Right ventricle myocardium inferior (tissue), 1 donor: ENCODE results near the gene NR1H2. TPM values are rescaled to one million over a fixed set of nuclear protein-coding genes. Genes with fewer than 3 reads are reported as not detected.
"Not testable (repeated sequence)": the region's sequence is repeated elsewhere in the genome, so short reads cannot be mapped to it uniquely, and the experiment has no call there.

Experiments
- ATAC-seq: fragments of 200-7000 bp; cut with Tn5 transposase; one replicate; pipeline ENCODE4 v1.9.1; 2020; ENCODE audit warnings: mild to moderate bottlenecking, moderate library complexity
- DNase-seq: peaks from one replicate; pipeline ENCODE4 v3.0.0; 2021; ENCODE audit errors: missing footprints
- intact Hi-C: fragments of 100-400 bp; cut with DNase I; formaldehyde crosslinking; loops from one replicate; pipeline ENCODE4 v1.11.0; 2022
- total RNA-seq: library from RNA; stranded (reverse); fragmentation: NEBNext Ultra II Directional; extraction: Animal tissue kit (Norgen Biotek cat#: 25700); gene quantifications from one replicate; pipeline ENCODE4 v1.2.1, GENCODE V29; 2021
- donor health status: DM: no; HTN: yes; CAD: no; lungs with severe emphysema.

NR1H2 gene
- total RNA-seq, 1 donor from 2014 or later = 69.5 TPM

- intact Hi-C loops, ATAC-seq, DNase-seq: not testable (repeated sequence)
These were observed 14.0 kb downstream of the NR1H2 start for GRCh38 chr19:50390295-50390694.

DNA sequence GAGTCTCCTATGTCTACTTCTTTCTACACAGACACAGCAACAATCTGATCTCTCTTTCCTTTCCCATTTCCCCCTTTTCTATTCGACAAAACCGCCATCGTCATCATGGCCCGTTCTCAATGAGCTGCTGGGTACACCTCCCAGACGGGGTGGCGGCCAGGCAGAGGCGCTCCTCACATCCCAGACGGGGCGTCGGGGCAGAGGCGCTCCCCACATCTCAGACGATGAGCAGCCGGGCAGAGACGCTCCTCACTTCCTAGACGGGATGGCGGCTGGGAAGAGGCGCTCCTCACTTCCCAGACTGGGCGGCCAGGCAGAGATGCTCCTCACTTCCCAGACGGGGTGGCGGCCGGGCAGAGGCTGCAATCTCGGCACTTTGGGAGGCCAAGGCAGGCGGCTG lies 14.7 kb downstream of the NR1H2 start:
- intact Hi-C loops, ATAC-seq, DNase-seq: not testable (repeated sequence)

DNA sequence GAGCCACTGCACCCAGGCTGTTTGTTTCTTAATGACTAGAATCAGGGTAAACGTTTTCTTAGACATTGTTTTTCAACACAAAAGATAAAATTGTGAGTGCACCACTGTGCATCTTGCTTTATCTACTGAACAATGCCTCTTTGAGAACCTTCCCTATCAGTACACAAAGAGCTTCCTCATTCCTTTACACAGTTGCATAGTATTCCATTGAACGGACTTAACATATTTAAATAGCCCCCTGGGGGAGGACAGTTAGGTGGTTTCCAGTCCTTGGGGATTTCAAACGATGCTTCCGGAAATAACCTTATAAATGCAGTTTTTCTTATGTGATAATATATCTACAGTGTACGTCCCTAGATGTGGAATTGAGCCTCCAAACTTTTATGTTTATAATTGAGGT lies 16.5 kb downstream of the NR1H2 start:
- DNase-seq (no peak), ATAC-seq (no peak)
- intact Hi-C loops = no loop called here

GRCh38 chr19:50393589-50393988 lies 17.3 kb downstream of the NR1H2 start:
- ATAC-seq = no peak
- intact Hi-C loops = no loop called here
- no peak for DNase-seq

DNA sequence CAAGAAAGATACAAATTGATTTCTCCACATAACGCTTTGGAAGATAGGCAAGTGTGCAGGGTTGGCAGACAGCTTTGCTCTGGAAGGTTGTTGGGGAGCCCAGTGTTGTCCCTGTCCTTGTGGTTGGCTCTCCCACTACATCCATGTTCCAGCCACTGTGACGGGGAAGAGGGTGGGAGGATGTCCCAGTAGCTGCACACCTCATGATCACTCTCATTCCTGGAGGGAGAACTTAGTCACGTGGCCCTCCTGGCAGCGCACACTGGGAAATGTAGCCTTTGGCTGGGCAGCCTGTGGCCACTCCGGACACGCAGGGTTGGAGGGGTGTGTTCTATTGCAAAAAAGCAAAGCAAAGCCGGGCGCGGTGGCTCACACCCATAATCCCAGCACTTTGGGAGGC lies 17.8 kb downstream of the NR1H2 start:
- no peak for DNase-seq
- intact Hi-C loops = no loop called here
- no peak for ATAC-seq

DNA sequence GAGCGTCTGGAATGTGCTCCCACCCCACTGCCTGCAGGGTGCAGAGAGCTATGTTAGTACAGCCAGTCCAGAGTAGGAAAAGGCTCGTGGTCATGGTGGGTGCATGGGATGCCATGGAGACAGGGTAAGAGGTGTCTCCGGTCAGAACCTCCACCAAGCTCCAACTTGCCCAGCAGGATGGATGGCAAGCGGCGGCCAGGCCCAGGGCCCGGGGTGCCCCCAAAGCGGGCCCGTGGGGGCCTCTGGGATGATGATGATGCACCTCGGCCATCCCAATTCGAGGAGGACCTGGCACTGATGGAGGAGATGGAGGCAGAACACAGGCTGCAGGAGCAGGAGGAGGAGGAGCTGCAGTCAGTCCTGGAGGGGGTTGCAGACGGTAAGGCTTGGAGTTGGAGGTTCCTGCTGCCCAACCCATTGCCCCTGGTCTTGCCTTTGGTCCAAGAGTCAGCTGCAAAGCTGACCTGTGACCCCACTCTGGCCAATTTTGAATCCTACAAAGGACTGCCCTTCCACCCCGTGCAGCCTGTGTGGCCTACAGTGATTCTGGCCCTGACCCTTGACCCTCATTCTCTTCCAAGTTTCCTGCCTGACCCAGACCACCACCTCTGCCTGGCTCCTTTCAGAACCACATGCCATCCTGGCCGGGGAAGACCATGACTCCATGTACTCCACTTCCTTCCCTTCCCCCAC lies 22.6 kb downstream of the NR1H2 start:
- intact Hi-C loops = no loop called here
- ATAC-seq (no peak), DNase-seq (no peak)

GRCh38 chr19:50399368-50399745 lies 23.1 kb downstream of the NR1H2 start:
- no peak for ATAC-seq
- intact Hi-C loops = no loop called here
- DNase-seq = no peak

DNA sequence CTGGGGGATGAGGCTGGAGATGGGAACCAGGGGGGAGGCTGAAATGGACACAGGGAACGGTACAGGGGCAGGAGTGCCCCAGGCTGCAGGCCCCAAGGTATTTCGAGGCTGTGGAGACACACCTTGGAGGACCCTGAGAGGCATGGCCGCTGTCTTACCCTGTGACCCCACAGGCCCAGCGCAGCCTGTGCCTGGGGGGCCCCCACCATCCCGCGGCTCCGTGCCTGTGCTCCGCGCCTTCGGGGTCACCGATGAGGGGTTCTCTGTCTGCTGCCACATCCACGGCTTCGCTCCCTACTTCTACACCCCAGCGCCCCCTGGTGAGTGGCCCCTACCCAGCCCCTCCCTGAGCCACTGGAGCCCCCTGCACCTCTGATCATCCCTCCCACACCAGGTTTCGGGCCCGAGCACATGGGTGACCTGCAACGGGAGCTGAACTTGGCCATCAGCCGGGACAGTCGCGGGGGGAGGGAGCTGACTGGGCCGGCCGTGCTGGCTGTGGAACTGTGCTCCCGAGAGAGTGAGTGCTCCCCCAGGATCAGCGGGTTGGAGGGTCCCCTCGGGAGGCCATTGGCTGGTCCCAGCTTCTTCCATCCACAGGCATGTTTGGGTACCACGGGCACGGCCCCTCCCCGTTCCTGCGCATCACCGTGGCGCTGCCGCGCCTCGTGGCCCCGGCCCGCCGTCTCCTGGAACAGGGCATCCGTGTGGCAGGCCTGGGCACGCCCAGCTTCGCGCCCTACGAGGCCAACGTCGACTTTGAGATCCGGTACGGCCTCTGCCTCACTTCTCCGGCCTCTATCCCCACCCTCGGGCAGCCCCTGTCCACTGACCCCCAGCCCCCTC lies 25.6 kb downstream of the NR1H2 start:
- intact Hi-C loops = no loop called here
- no peak for DNase-seq
- ATAC-seq = peak; percentile 8

- intact Hi-C loops = no loop called here
- peak; percentile 10 for ATAC-seq
- DNase-seq = no peak
These were observed 26.5 kb downstream of the NR1H2 start for GRCh38 chr19:50402544-50403301.

DNA sequence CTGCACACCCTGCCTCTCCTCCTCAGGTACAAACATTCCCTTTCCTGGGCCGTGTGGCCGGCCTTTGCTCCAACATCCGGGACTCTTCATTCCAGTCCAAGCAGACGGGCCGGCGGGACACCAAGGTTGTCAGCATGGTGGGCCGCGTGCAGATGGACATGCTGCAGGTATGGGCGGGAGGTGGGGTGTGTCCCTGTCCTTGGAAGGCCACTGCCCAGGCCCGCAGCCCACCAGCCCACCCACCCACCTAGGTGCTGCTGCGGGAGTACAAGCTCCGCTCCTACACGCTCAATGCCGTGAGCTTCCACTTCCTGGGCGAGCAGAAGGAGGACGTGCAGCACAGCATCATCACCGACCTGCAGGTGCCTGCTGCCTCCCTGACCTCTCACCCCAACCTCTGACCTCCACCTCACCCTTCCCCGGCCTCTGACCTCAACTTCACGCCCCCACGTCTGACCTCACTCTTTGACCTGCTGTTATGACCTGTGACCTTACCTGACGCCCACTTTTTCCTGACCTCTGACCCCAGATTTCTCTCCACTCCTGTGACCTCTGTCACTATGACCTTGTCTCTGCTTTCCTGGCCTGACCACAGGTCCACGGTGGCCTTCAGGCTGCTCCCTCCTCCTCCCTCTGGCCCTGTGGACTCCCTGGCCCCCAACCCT lies 30.0 kb downstream of the NR1H2 start:
- DNase-seq = no peak
- intact Hi-C loops = no loop called here
- ATAC-seq = no peak

GRCh38 chr19:50406829-50407228 lies 30.6 kb downstream of the NR1H2 start:
- intact Hi-C loops = no loop called here
- DNase-seq (no peak), ATAC-seq (no peak)

DNA sequence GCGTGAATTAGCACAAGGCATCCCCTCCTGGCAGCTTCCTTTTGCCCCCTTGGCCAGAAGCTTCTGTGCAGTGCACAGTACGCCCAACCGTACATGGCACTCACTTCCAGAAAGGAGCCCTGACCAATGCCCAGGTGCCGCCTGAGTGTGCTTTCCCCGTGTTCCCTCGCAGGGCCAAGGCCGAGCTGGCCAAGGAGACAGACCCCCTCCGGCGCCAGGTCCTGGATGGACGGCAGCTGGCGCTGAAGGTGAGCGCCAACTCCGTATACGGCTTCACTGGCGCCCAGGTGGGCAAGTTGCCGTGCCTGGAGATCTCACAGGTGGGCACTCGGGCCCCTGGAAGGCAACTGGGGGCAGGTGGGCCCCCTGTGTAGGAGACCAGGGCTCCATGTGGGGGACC lies 33.1 kb downstream of the NR1H2 start:
- ATAC-seq (no peak), DNase-seq (no peak)
- intact Hi-C loops = no loop called here

GRCh38 chr19:50410109-50410508 lies 33.9 kb downstream of the NR1H2 start:
- intact Hi-C loops = no loop called here
- DNase-seq (no peak), ATAC-seq (no peak)

DNA sequence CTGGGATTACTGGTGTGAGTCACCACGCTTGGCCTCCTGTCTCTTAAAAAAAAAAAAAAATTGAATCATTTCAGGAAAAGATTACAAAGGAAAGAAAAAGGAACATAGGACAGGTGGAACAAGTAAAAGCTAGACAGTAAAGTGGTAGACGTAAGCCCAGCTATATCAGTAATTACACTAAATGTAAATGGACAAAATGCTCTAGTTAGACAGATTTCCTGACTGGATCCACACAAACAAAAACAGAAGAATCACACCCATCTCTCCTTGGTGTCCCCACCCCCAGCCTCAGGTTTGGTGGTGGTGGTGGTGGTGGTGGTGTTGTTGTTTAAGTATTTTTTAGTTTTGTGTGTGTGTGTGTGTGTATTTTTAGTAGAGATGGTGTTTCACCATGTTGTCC lies 36.2 kb downstream of the NR1H2 start:
- ATAC-seq = no peak
- intact Hi-C loops = no loop called here
- no peak for DNase-seq

- DNase-seq (no peak), ATAC-seq (no peak)
- intact Hi-C loops = no loop called here
These were observed 36.8 kb downstream of the NR1H2 start for GRCh38 chr19:50413096-50413495.

DNA sequence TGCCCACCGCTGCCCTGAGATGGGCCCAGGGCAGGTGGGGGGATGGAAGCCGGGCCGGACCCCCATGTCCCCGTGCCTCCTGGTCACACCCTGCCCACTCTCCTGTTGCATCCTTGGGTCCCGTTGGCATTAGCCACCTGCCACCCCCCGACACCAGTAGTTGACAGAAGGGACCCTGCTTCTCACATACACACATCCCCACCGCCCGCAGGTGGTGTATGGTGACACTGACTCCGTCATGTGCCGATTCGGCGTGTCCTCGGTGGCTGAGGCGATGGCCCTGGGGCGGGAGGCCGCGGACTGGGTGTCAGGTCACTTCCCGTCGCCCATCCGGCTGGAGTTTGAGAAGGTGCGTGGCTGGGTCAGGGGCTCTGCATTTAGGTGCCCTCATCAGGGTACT lies 37.3 kb downstream of the NR1H2 start:
- no peak for ATAC-seq
- intact Hi-C loops = no loop called here

GRCh38 chr19:50414864-50415660 lies 38.8 kb downstream of the NR1H2 start:
- DNase-seq = peak; percentile 90
- intact Hi-C loops = loop anchor here (2.0 kb wide), 1 partner anchor 46 kb away; no protein-coding TSS in a partner anchor
- peak; percentile 65 for ATAC-seq

More for the DNA sequence above, 37.3 kb downstream of the NR1H2 start:
- DNase-seq = no peak

- ATAC-seq (peak; percentile 35), DNase-seq (peak; percentile 80)
- intact Hi-C loops = loop anchor here (2.0 kb wide), 1 partner anchor 47 kb away; no protein-coding TSS in a partner anchor
These were observed 39.4 kb downstream of the NR1H2 start for GRCh38 chr19:50415661-50416033.
